MG63 (cell line): Measurements from ENCODE around the gene WASL. TPM values are rescaled to one million over a fixed set of nuclear protein-coding genes. Genes with fewer than 3 reads are reported as not detected.
A peak's percentile ranks its signal among the peaks of the same experiment; 100 is the strongest.
"Not testable (repeated sequence)": the region's sequence is repeated elsewhere in the genome, so short reads cannot be mapped to it uniquely, and the experiment has no call there.

Experiments
- DNase-seq: peaks from one replicate; pipeline ENCODE4 v3.0.0-alpha.2; 2020
- H3K27me3 ChIP-seq: fragments of 250-450 bp; sonication (Bioruptor Pico); 2 replicates; pipeline ENCODE4 v1.5.1; 2020; ENCODE audit warnings: mild to moderate bottlenecking, moderate library complexity
- H3K36me3 ChIP-seq: fragments of 250-450 bp; sonication (Bioruptor Pico); 2 replicates; pipeline ENCODE4 v1.5.1; 2020; ENCODE audit warnings: mild to moderate bottlenecking, moderate library complexity
- H3K4me3 ChIP-seq: fragments of 250-450 bp; sonication (Bioruptor Pico); 2 replicates; pipeline ENCODE4 v1.5.1; 2020; ENCODE audit warnings: mild to moderate bottlenecking, moderate library complexity
- H3K9me3 ChIP-seq: fragments of 250-450 bp; sonication (Bioruptor Pico); 2 replicates; pipeline ENCODE4 v1.5.1; 2020; ENCODE audit warnings: mild to moderate bottlenecking, moderate library complexity
- total RNA-seq: library from RNA; depleted of rRNA; stranded (reverse); fragments of >200 nt; shearing (Covaris generic); gene quantifications from 2 replicates; pipeline ENCODE4 v1.2.3, GENCODE V29; 2014; ENCODE audit warnings: low replicate concordance

The WASL gene
- total RNA-seq, 1 experiment from 2014 or later = 1.4 TPM

GRCh38 chr7:123747620-123748141, 1.1 kb downstream of the WASL start:
- H3K27me3 ChIP-seq = no peaks in the 10 kb centered on the region
- peak; percentile 75 for DNase-seq
- peak overlapping the region; percentile 85 for H3K4me3 ChIP-seq
- H3K9me3 ChIP-seq = no peaks in the 10 kb centered on the region
- H3K36me3 ChIP-seq = no peaks in the 10 kb centered on the region; the same call in 1 of the 2 replicates

DNA sequence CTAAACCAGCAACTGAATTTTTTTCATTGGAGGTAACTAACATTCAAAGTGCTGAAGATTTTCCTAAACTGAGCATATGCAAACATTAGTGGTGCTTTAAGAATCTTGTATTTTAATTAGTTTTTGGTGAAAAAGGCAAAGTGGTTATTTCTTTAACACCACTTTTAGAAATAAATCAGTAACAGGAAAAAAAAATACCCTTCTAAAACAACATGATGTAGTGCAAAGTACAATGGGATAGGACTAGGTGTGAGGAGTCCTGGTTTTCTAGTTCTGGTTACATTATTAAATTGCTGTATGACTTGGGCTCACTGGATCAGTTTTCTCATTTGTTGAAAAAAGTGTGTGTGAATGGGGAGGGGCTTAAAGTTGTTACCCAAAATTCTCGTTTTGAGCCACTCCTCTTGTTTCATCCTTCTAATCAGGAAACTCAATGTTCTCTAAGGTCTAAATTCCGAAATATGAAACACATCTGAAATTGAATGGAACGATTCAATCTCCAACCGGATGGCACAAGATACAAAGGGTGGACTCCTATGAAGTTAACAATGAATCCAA, 1.8 kb downstream of the WASL start:
- DNase-seq = no peak
- Histone ChIP-seq H3K27me3 (no peaks in the 10 kb centered on the region), H3K36me3 (no peaks in the 10 kb centered on the region; the same call in 1 of the 2 replicates), H3K4me3 (peak overlapping the region; percentile 85), H3K9me3 (no peaks in the 10 kb centered on the region)

DNA sequence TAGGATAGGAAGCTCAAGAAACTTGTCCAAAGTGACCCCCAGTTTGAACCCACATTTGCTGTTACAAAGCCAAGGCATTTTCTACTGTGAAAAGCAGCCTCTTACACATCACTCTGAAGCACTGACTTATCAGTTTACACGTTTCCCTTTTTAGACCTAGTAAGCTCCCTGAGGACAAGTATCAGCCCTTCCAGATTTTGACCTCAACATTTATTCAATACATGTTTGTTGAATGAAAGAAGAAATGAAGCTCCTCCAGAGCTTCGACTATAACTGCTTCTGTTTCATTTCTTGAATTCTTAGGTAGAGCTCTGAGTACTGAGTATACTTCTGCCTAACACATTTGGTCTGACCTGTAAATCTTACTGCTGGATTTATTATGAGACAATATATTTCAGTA, 2.7 kb downstream of the WASL start:
- DNase-seq = no peak
- no peak overlapping the region for H3K4me3 ChIP-seq
- H3K27me3 ChIP-seq = no peaks in the 10 kb centered on the region
- no peaks in the 10 kb centered on the region for H3K9me3 ChIP-seq
- H3K36me3 ChIP-seq = no peaks in the 10 kb centered on the region; the same call in 1 of the 2 replicates

DNA sequence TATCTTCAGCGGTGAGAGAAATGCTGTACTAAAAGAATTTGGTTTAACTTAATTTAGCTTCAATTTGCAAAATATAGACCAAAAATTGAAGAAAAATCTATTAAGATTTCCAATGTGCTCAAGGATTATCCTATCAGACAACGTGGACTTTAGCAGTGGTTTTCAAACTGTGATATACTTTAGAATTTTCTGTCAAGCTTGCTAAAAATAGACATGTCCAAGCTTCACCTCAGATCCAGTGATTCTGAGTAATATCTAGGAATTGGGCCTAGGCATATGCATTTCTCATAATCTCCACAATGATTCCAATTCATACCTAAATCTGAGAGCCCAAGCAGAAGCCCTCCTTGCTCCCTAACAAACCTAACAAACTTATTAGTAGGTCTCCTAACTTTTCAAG, 3.4 kb downstream of the WASL start:
- H3K36me3 ChIP-seq = no peaks in the 10 kb centered on the region; the same call in 1 of the 2 replicates
- DNase-seq = no peak
- no peaks in the 10 kb centered on the region for H3K9me3 ChIP-seq
- H3K4me3 ChIP-seq = no peak overlapping the region
- H3K27me3 ChIP-seq = no peaks in the 10 kb centered on the region

- no peaks in the 10 kb centered on the region for H3K27me3 ChIP-seq
- H3K4me3 ChIP-seq = no peak overlapping the region
- no peaks in the 10 kb centered on the region; the same call in 1 of the 2 replicates for H3K36me3 ChIP-seq
- DNase-seq = no peak
- no peaks in the 10 kb centered on the region for H3K9me3 ChIP-seq
These were observed 4.4 kb downstream of the WASL start for GRCh38 chr7:123744416-123744815.

DNA sequence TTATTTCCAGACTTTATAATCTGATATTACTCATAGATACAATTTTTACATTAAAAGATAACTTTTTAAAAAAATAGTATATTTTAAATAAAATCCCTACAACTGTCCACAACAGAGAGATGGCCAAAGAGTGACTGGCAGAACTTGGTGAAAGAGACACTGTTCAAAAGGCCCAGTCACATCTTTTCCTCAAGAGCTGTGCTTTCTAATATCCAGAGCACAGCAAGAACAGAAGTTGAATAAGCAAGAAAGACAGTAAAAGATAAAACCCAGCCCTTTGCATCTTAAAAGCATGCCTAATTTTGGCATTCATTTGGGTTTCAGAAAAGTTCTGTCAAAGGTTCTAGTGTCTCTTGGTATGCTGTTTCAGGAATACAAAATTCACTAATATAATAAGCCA, 6.9 kb downstream of the WASL start:
- no peak overlapping the region for H3K4me3 ChIP-seq
- no peaks in the 10 kb centered on the region for H3K9me3 ChIP-seq
- no peak for DNase-seq
- H3K36me3 ChIP-seq = no peaks in the 10 kb centered on the region; the same call in 1 of the 2 replicates
- H3K27me3 ChIP-seq = no peaks in the 10 kb centered on the region

DNA sequence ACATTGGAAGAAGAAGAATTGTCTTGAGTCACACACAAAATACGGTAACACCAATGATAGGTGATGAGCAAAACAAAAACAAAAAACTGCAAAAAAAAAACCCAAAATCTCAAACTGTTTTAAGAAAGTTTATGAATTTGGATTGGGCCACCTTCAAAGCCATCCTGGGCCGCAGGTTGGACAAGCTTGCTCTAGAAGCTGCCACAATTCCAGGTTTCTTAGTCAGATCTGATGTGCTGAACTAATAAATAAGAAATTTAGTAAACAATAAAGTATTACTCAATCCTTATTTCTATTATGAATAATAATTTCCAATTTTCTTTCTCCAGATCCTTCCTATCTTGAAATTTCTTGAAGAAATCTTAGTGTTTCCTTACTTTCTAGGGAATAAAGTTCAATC, 10.0 kb downstream of the WASL start:
- Histone ChIP-seq H3K27me3 (no peaks in the 10 kb centered on the region), H3K4me3 (no peak overlapping the region), H3K36me3 (no peaks in the 10 kb centered on the region), H3K9me3 (no peaks in the 10 kb centered on the region)
- DNase-seq = no peak

- Histone ChIP-seq H3K36me3 (no peaks in the 10 kb centered on the region), H3K27me3 (no peaks in the 10 kb centered on the region)
- DNase-seq = no peak
These were observed 10.4 kb downstream of the WASL start for GRCh38 chr7:123738356-123738755.

DNA sequence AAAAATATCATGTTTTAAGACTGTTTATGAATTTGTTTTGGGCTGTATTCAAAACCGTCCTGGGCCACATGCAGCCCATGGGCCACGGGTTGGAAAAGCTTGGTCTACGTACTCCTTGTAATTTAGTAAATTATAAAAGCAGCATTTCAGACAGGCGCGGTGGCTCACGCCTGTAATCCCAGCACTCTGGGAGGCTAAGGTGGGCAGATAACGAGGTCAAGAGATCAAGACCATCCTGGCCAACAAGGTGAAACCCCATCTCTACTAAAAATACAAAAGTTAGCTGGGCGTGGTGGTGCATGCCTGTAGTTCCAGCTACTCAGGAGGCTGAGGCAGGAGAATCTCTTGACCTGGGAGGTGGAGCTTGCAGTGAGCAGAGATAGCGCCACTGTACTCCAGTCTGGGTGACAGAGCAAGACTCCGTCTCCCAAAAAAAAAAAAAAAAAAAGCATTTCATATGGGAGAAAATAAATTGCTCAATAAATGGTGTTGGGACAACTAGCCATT, 11.6 kb downstream of the WASL start:
- not testable (repeated sequence) for H3K27me3 ChIP-seq, DNase-seq, H3K36me3 ChIP-seq, H3K4me3 ChIP-seq, H3K9me3 ChIP-seq

More at GRCh38 chr7:123738356-123738755, 10.4 kb downstream of the WASL start:
- H3K9me3 ChIP-seq = no peaks in the 10 kb centered on the region
- no peak overlapping the region for H3K4me3 ChIP-seq

GRCh38 chr7:123735539-123735938, 13.3 kb downstream of the WASL start:
- Histone ChIP-seq H3K27me3 (no peaks in the 10 kb centered on the region), H3K9me3 (no peaks in the 10 kb centered on the region), H3K36me3 (no peaks in the 10 kb centered on the region), H3K4me3 (no peak overlapping the region)
- no peak for DNase-seq

- DNase-seq = no peak
- Histone ChIP-seq H3K9me3 (no peaks in the 10 kb centered on the region), H3K27me3 (no peaks in the 10 kb centered on the region), H3K4me3 (no peak overlapping the region), H3K36me3 (no peaks in the 10 kb centered on the region)
These were observed 14.3 kb downstream of the WASL start for GRCh38 chr7:123734498-123734897.

GRCh38 chr7:123732413-123733091, 16.3 kb downstream of the WASL start:
- Histone ChIP-seq H3K36me3 (no peaks in the 10 kb centered on the region), H3K9me3 (no peaks in the 10 kb centered on the region), H3K4me3 (no peak overlapping the region)

GRCh38 chr7:123729218-123729578, 19.6 kb downstream of the WASL start:
- DNase-seq = no peak
- no peaks in the 10 kb centered on the region for H3K9me3 ChIP-seq
- no peaks in the 10 kb centered on the region for H3K36me3 ChIP-seq
- no peak overlapping the region for H3K4me3 ChIP-seq
- H3K27me3 ChIP-seq = no peaks in the 10 kb centered on the region

More at GRCh38 chr7:123732413-123733091, 16.3 kb downstream of the WASL start:
- no peak for DNase-seq
- no peaks in the 10 kb centered on the region for H3K27me3 ChIP-seq

DNA sequence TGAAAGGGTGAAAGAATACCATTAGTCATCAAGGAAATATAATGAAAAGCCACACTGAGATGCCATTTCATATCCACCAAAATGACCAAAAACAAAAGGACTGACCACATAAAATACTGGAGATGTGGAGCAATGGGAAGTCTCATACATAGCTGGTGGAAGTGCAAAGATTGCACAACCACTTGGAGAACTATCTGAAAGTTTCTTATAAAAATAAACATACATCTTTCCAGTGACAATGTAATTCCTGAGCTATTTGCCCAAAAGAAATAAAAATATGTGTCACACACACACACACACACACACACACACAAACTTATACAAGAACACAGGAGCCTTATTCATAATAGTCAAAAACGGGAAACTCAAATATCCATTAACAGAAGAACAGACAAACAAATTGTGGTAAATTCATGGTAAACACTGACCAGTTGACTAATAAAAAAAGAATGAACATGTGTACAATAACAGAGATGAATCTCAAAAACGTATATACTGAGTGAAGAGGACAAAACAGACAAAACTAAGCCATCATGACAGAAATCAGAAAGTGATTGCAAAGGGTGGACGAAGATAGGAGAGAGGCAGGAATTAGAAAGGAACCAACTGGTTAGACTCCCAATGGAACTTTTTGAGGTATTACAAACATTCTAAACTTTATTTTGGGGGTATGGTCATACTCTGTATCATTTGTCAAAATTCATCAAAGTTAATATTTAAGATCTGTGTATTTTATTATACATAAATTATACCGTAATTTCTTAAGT, 21.5 kb downstream of the WASL start:
- no peak for DNase-seq
- Histone ChIP-seq H3K27me3 (no peaks in the 10 kb centered on the region), H3K4me3 (no peak overlapping the region), H3K36me3 (no peaks in the 10 kb centered on the region), H3K9me3 (no peaks in the 10 kb centered on the region)

- no peak for DNase-seq
- Histone ChIP-seq H3K36me3 (no peaks in the 10 kb centered on the region), H3K27me3 (no peaks in the 10 kb centered on the region), H3K9me3 (no peaks in the 10 kb centered on the region), H3K4me3 (no peak overlapping the region)
These were observed 23.1 kb downstream of the WASL start for GRCh38 chr7:123725586-123726171.

- no peaks in the 10 kb centered on the region for H3K36me3 ChIP-seq
- no peaks in the 10 kb centered on the region for H3K27me3 ChIP-seq
- no peak overlapping the region for H3K4me3 ChIP-seq
- DNase-seq = no peak
- H3K9me3 ChIP-seq = no peaks in the 10 kb centered on the region
These were observed 24.0 kb downstream of the WASL start for GRCh38 chr7:123724817-123725253.

DNA sequence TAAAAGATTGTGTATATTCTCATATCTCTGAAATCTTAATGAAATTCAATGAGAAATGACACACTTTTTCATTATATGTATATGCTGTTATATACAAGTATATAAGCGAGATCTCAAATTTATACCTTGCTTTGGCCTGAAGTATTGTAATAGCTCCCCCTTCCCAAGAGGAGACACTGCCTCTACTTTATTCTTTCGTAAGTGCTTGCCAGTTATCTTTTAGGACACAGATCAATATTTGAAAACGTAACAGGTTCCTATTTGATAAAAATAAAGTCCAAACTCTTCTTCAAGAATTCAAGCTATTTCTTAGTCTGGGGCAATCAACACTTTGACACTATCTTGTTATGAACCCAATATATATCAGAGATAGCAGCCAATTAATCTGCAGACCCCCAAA, 24.9 kb downstream of the WASL start:
- Histone ChIP-seq H3K27me3 (no peaks in the 10 kb centered on the region), H3K36me3 (no peaks in the 10 kb centered on the region), H3K9me3 (no peaks in the 10 kb centered on the region), H3K4me3 (no peak overlapping the region)
- DNase-seq = no peak
